Activated T-cell treated with anti-CD3 and anti-CD28 coated beads, Interleukin-2, amount 50 U/mL, for 48 hours (primary cell): ENCODE measurements around the gene OAT.
A peak's percentile ranks its signal among the peaks of the same experiment; 100 is the strongest.

Experiments used
- DNase-seq, 2 experiments: peaks; one replicate each; pipeline ENCODE4 v3.0.0-alpha.2; 2020

The OAT gene

DNA sequence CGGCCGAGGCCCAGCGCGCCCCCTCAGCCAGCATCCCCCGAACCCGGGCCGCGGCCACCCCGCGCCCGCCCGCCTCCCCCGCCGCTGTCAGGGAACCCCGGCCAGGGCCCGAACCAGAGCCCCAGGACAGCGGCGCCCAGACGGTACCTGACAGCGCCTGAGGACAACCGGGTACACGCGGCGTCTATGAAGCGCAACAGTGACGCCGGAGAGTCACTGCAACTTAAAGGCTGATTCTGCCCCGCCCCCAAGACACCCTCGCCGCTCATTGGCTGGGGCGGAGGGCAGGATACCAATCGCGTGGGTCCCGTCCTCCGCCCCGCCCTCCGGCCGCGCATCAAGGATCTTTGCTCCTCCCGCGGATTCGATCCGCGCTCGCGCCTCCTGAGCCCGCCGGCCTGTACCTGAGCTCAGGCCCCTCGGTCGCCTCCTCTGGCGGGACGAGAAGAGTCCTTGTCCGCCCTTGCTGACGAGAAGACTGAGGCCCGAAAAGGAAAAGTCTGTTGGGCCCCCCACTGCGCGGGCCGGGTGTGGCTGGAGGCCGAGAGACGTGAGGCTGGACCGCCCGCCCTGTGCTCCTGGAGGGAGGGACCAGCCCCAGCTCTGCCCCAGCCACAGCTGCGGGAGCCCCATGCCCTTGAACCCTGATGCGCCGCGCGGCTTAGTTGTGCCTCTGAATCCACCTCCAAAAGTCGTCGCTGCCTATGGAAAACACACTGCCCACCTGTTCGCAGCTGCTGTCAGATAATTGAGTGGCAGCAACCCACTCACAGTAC, at the start of gene OAT:
Gene OAT (minus strand): TSS at position 198 of the 776 bp plus-strand sequence. CDS start 6,752 bp downstream, outside the sequence.
- peak; percentile 96 to 97 for DNase-seq

DNA sequence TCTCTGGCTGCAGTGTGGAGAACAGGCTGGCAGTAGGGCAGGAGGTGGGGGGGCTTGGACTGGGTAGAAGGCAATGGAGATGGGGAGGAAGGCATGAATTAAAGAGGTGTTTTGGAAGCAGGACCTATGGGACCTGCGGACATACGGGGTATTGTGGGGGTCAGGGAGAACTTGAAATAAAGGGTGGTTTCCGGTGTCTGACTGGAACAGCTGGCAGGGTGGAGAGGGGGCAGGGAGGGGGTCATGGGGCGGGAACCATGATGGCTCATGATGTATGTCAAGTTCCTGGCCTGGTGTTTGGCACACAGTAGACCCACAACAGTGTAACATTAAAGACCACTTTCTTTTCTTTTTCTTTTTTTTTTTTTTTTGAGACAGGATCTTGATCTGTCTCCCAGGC, 48.4 kb upstream of the OAT start:
- DNase-seq = no peak

DNA sequence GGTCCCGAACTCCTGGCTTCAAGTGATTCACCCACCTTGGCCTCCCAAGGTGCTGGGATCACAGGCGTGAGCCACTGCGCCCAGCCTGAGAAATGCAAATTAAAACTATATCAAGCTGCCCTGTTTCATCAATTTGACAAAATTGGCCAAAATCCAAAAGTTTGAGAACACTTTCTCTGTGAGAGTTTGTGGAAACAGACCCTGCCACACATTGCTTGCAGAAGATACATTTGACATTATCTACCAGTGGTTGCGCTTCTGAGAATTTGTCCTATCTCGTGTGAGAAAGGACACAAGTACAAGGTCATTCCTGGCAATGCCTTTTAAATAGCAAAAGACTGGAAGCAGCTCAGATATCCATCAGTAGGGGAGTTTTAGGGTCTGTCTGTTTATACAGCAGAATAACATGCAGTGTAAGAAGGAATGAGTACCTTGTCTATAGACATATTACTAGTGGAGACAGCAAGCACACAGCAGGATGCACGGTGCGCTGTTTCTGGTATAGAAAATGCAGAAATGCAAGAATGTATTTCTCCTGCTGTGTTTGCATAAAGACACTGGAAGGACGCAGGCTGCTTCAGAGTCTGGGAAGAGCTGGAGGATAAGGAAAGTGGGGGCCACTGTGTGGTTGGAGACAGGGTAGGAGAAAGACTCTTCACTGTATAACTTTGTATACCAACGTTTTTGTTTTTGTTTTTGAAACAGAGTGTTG, 47.2 kb upstream of the OAT start:
- DNase-seq = no peak

DNA sequence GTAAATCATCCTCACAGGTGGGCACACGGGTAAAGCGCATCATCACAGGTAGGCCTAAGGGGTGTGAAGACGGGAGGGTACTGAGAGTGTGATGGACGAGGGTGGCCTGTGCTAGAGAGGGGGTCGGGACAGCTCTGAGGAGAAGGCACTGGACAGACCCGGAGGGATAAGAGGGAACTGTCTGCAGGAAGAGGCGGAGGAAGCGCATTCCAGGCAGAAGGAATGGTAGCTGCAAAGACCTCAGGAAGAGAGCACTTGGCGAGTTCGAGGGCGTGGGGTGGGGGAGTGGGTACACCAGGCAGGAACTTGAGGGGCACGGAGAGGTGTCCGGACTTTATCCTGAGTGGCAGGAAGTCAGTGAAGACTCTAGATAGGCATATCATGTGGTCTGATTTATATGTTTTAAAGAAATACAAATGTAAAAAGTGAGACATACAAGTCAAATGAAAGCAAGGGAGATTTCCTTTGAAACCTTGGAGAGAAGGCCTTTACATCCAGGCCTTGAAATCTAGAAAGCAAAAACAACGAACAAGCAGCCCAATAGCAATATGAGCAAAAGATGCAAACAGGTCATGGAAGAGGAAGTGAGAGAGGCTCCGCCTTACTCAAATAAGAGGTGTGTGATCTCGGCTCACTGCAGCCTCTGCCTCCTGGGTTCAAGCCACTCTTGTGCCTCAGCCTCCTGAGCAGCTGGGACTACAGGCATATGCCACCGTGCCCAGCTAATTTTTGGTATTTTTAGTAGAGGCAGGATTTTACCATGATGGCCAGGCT, 46.5 kb upstream of the OAT start:
- no peak for DNase-seq

DNA sequence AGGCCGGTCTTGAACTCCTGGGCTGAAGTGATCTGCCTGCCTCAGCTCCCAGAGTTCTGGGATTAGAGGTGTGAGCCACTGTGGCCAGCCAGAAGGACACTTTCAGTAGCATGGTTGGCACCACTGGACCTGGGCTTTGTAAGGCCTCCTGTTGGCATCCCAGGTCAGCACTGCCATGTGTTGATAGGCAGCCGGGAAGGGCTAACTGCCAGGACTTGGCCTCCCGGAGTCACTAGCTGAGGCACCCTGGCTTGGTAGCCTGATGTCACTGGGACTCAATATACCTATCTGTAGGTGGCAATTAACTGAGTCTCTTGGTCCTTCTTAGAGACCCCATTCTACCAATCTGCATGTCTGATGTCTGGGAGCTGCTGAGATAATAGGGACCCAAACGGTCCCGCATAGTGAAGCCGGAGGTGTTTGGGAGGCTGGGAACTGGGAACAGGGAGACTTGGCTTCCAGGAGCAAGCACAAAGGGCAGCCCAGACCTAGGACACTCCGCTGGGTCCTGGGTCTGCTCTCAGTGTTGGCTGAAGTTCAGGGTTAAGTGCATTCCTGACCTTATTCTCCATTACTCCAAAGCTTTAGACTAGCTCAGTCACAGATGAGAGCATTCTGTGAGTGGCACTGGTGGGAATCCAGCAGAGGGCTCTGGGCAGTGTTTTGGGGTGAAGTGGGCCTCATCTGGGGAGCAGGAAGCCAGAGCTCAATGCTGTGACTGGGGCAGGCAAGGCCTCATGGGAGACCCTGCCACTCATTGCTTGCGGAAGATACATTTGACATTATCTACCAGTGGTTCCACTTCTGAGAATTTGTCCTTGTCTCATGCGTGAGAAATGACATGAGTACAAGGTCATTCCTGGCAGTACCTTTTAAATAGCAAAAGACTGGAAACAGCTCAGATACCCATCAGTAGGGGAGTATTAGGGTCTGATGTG, 45.6 kb upstream of the OAT start:
- no peak for DNase-seq

DNA sequence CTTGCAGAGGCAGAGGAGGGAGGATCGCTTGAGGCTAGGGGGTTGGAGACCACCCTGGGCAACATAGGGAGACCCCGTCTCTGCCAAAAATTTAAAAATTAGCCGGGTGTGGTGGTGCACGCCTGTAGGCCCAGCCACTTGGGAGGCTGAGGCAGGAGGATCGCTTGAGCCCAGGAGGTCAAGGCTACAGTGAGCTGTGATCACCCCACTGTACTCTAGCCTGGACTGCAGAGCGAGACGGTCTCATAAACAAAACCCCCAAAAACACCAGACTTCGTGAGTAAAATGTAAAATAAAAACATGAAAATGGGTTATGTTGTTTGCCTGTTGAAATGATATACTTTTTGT, 43.6 kb upstream of the OAT start:
- no peak for DNase-seq

DNA sequence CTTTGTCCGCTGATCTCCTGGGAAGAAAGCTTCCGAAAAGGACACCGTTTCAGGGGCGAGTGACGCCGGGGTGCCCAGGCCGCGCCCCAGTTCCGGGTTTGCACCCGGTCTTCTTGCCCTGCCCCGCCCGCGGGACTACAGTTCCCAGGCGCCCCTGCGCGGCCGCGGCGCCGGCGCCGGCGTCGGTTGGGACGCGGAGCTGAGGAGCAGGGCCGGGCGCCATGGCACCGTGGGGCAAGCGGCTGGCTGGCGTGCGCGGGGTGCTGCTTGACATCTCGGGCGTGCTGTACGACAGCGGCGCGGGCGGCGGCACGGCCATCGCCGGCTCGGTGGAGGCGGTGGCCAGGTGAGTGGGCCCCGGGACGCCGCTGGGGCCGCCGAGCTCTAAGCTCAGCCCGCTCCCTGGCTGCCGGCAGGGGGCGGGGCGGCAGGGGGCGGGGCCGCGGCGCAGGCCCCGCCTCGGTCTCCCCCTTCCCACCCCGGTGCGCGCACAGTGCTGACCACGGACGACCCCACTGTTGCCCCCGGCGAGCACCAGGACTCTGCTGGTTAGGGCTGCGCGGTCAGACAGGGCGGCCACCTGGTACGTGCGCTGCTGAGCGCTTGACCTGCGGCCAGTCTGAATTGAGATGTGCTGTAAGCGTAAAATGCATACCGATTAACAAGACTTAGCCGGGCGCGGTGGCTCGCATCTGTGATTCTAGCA, 43.1 kb upstream of the OAT start, which contains the start of gene LHPP:
Gene LHPP (plus strand): TSS at position 182 of the 706 bp plus-strand sequence. CDS start 40 bp downstream, at position 222.
- peak; percentile 89 to 93 for DNase-seq

DNA sequence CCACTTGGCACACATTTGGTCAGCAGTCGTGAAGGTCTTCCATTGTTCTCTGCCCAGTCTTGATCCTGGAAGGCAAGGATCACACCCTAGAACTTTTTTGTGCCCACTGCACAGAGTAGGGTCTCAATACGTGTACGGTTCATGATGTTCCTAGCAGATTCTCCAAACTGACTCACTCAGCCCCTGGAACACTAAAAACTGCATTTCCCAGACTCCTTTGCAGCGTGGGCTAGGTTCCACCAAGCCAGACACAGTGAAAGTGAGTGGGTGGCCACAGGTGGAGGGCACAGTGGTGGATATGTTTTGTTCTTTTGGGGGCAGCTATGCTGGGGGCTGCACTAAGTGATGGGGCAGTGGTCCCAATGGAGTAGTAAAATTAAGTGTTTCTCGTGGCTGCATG, 41.4 kb upstream of the OAT start:
- no peak for DNase-seq

DNA sequence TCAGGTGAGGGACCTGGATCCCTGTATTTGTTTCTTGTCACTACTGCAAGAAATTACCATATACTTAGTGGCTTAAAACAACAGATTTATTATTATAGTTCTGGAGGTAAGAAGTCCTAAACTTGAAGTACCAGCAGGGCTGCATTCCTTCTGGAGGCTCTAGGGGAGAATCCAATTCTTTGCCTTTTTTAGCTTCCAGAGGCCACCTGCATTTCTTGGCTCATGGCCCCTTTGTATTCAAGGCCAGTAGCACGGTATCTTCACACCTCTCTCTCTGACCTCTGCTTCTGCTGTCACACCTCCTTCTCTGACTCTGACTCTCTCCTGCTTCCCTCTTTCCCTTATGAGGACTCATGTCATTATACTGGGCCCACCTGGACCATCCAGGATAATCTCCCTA, 40.7 kb upstream of the OAT start:
- no peak for DNase-seq

DNA sequence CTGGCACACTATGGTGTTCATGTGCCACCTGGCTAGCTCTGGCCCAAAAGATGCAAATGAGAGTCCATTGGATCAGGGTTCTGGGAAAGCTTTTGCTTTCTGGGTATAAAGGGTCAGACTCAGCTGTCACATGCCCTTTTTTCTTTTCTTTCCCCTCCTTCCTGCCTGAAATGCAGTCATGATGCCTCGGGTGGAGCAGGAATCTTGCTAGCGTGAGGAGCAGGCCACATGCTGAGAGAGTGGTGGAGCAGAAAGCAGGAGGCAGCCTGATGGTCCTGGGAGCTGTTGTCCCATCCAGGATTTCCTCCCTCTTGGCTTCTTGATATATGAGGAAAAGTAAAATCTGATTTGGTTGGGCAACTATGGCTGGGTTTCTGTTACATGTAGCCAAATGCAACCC, 40.2 kb upstream of the OAT start:
- DNase-seq = no peak

DNA sequence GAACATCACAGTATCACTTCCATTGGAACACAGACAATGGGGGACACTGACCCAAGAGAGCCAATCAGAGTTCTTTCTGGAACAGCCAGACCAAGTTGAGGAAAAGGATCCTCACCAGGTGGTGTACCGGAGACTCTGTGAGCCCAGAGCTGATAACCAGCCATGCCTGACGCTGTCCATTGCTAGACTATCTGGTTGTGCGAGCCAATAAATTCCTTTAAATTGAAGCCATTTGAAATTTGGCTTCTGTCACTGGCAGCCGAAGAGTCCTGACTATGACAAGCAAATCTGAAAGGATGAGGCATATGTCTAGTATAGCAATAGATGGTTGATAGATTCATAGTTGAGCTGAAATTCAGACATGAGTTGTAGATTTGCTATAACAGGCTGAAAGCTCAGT, 39.8 kb upstream of the OAT start:
- DNase-seq = no peak

DNA sequence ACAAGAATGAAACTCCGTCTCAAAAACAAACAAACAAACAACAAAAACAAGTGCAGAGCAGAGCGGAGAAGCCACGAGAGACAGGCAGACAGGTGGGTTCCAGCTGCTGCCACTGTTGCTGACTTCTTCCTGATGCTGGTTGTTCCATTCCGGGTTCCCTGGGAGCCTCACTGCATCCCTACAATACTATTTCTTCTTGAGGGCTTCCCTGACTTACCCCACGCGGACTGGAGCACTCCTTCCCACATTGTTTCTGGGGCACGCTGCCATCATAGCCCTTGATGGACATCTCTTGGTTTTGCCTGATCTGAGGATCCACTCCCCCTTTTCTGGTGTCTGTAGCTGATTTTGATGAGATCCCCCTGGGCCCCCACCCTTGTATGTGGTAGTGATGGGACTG, 36.7 kb upstream of the OAT start:
- no peak for DNase-seq

DNA sequence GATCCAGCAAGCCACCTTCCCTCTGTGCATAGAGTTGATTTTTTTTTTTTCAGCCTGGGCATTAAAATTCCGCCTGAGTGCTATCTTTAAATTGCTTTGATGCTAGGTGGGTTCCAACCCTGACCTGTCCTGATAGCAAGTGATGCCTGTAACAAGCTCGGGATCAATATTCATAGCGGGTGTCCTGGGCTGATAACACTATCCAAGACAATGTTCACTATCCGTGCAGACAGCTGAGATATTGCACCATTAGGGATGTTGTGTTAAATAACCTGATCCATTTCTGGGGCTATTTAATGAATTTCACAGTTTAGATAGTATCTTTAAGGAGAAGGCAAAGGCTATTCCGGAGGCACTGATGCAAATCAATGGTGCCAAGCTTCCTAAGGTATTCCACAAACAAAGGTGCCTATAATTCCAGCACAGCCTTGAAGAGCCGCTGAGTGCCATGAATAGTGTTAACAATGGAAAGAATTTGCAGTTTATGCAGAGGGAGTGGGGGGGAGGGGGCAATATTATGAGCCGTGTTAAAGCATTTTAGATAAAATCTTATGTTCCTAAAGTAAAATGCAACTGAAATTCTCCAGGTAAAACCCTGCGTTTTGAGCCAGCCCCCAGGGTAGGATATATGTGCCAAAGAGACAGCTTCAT, 35.4 kb upstream of the OAT start:
- no peak for DNase-seq

DNA sequence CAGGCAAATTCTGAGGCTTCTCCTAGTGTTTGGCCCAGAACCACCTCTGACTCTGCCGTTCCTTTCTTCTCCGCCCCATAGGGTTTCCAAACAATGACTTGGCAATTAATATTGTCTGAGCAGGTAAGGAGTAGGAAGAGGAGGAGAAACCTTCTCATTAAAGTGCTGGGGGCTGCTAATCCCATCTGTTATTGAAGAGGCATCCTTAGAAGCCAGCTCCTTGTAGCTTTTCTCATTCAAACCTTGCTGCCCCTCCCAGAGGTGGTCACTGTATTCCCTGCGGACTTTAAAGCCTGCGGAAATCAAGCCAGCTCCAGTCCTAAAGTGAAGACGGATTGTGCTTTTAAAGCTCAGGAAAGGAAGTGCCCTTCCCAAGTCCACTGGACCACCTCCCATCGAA, 32.6 kb upstream of the OAT start:
- no peak for DNase-seq

DNA sequence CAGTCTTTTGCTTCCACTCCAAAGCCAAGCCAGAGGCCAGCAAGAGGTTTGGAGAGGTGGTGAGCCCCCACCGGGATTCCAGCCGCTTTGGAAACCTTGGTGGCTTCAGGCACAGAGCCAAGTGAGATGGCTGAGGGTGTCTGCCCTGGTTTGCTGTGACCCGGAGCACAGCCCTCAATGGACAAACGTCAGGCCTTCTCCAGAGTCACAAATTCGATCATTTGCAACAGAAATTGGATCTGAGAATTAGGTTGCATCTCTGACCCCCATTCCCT, 32.0 kb upstream of the OAT start:
- no peak for DNase-seq

DNA sequence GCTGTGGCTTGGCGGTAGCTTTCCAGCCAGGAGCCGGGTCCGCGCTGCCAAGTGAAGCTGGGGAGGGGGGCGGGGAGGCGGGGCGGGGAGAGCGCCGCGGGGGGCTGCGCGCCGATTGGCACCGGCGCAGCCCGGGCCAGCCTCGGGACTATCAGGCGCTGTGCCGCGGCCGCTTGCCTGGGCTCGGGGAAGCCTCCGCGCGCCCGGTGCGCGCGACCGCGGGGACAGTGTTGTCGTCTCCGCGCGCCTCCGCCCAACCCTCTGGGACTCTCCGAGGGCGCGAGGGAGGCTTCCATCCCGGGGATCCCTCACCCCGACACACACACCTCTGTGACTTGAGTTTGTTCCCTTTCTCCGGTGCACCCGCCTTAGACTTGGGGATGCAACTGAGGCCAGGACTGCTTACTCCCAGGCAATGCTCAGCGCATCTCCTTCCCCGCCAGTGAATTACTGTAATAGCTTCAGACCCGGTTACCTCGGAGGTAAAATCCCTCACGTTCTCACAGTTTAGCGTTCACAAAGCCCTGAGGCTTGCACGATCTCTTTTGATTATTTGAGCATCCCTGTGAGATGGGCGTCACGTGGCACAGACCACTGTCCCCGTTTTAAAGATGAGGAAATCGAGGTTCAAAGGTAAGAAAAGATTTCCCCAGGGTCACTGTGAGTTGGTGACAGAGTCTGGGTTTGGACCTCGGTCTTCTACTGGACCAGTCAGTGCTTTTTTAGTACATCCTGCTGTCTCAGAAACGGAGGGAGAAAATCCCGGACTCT, 31.5 kb upstream of the OAT start, which contains the start of gene NKX1-2:
Gene NKX1-2 (minus strand): TSS at position 24 of the 771 bp plus-strand sequence. CDS start 92 bp downstream, outside the sequence.
- peak in 1 of 2 experiments; percentile 49 for DNase-seq

DNA sequence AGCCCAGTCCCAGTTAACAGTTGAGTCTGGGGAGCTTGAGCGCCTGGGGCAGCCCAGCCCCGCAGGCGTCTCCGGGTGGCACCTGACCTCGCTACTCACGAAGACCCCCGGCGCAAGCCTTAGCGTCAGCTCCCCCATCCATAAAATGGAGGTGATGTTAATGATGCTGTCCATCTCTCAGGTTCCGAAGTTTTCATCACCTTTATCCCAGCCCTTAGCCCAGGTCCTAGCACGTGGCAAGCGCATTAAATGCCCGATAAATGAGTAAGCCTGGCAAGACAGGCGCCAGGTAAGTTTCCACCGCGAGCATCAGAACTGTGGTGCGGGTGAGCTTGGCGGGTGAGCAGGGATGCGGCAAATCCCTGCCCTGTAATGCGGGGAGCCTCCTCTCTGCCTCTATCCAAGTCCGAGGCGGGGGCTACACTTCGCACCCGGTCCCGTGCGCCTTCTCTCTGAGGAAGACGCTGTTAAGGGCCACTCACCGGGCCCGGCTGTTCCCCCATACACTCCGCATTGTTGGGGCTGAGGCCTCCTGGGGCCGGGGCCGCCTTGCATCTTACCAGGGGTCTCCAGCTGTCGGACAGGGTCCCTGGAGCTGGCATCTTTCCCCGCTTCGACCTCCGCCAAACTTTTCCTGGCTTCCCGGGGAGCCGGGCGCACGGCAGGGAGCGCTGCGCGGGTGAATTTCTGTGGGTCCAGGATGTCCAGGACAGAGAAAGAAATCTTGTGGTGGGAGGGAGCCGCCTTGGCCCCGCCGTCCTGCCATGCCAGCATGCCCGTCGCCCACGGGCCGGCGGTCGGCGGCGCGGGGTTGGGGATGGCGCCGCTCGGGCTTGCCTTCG, 30.7 kb upstream of the OAT start:
- DNase-seq = no peak

DNA sequence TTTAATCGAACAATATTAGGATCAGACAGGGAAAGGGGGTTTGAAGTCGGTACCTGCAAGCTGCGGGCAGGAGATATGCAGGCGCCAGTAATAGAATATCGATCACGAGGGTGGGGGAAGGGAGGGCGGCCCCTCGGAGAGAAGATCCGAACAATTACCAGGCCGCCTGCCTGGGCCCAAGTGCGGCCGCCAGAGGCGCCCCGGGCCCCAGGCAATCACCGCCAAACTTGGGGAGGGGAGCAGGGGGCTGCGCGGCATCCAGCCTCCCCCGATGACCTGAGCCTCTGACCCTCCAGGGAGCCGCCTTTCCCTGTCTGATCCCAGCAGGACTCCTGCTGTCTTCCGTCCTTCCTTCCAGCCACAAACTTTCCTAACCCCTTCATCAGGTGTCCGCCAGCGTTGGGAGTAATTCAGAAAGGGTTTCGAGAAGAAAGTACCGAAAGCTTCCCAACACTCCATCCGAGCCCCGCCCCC, 30.0 kb upstream of the OAT start:
- no peak for DNase-seq

DNA sequence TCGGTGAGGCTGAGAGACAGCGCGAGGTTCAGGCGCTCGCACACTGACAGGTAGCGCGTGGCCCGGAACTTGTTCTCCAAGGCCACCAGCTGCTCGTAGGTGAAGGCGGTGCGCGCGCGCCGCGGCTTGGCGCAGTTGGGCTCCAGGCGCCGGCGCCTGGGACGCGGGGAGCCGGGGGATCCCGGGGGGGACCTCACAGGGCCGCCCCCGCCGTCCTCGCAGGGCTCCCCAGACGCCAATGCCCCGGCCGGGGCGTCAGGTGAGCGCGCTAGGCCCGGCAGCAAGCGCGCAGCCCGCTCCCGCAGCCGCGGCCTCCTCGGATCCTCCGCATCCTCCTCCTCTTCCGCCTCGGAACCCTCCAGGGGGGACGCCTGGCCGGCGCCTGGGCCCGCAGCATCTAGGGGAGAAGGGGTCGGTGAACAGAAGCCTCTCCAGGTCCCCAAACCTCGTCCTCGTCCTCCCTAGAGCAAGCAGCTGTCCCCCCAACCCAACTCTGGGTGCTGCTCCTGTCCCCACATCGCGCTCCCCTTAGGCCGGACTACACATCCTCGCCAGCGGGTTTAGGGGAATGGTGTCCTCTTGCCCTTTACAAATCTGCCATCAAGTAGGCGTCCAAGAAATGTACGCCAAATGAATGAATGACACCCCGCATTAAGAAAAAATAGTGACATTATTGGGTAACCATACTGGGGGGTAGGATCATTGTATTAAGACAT, 29.2 kb upstream of the OAT start:
- no peak for DNase-seq
